Tibial nerve (tissue), 4 donors: ENCODE measurements around the gene KIRREL3.
"Not testable (repeated sequence)": the region's sequence is repeated elsewhere in the genome, so short reads cannot be mapped to it uniquely, and the experiment has no call there.

ENCODE experiments used
- CTCF ChIP-seq, 5 experiments: fragments of 200-600 bp in 3 of 5; fragments of 450-650 bp in 2 of 5; sonication (generic) in 3 of 5; IDR thresholded peaks; one replicate each; pipeline ENCODE4 v1.5.1; 2016 to 2019; ENCODE audit warnings: antibody characterized with exemption in 5 of 5, mild to moderate bottlenecking in 3 of 5, moderate library complexity in 2 of 5
- EP300 ChIP-seq, 2 donors: sonication (generic); formaldehyde crosslinking; IDR thresholded peaks; one replicate each; pipeline ENCODE4 v1.6.1; 2017; ENCODE audit warnings: antibody characterized with exemption in 2 of 2, mild to moderate bottlenecking in 1 of 2
- POLR2A ChIP-seq, 2 donors: fragments of 450-650 bp; IDR thresholded peaks; one replicate each; pipeline ENCODE4 v1.6.1; 2017; ENCODE audit warnings: antibody characterized with exemption in 2 of 2, mild to moderate bottlenecking in 2 of 2, moderate library complexity in 2 of 2

GRCh38 chr11:126382641-126383040 is 617.9 kb downstream of the KIRREL3 start:
- TF ChIP-seq POLR2A, CTCF, EP300 (IDR thresholded peaks at IDR 0.05): not testable (repeated sequence)
